NCI-H146 treated with DMSO at 0.1 percent for 48 hours (cell line): ENCODE data around the gene GFER.
"Not testable (repeated sequence)": the region's sequence is repeated elsewhere in the genome, so short reads cannot be mapped to it uniquely, and the experiment has no call there.

ENCODE experiments used
- DNase-seq: peaks from one replicate; lab custom pipeline; 2025; ENCODE audit not compliant: unreplicated experiment; lab: John Stamatoyannopoulos, UW

GFER gene

GRCh38 chr16:1957434-1958142 is 26.4 kb upstream of the GFER start:
- DNase-seq: not testable (repeated sequence)

- DNase-seq: not testable (repeated sequence)
Observed at GRCh38 chr16:1958143-1958491, 25.9 kb upstream of the GFER start.

GRCh38 chr16:1958715-1959268 is 25.2 kb upstream of the GFER start:
- no peak for DNase-seq

- DNase-seq: peak; percentile 62
Observed at GRCh38 chr16:1959269-1960039, 24.5 kb upstream of the GFER start, which contains the start of gene NDUFB10. Gene NDUFB10 (plus strand): TSS chr16:1959538. CDS start chr16:1959625, 87 bp downstream.

GRCh38 chr16:1960665-1961630 is 23.0 kb upstream of the GFER start:
- DNase-seq: no peak

GRCh38 chr16:1961651-1962067 is 22.3 kb upstream of the GFER start:
- peak; percentile 6 for DNase-seq

- DNase-seq: not testable (repeated sequence)
Observed at GRCh38 chr16:1962161-1963153, 21.5 kb upstream of the GFER start.

GRCh38 chr16:1963806-1964505 is 20.0 kb upstream of the GFER start:
- DNase-seq: no peak

- DNase-seq: peak; percentile 98
Observed at GRCh38 chr16:1964506-1965395, 19.2 kb upstream of the GFER start, which contains the start of gene RPS2. Gene RPS2 (minus strand): TSS chr16:1964826. CDS start chr16:1964625, 201 bp downstream.

- no peak for DNase-seq
Observed at GRCh38 chr16:1965396-1966001, 18.5 kb upstream of the GFER start.

- DNase-seq: no peak
Observed at GRCh38 chr16:1966460-1966859, 17.5 kb upstream of the GFER start, which contains the start of gene RNF151. Gene RNF151 (plus strand): TSS chr16:1966856. CDS start chr16:1966882, 26 bp downstream.

GRCh38 chr16:1968146-1968953 is 15.6 kb upstream of the GFER start:
- no peak for DNase-seq

- peak; percentile 91 for DNase-seq
Observed at GRCh38 chr16:1971796-1972489, 12.1 kb upstream of the GFER start, which contains the start of gene TBL3. Gene TBL3 (plus strand): TSS chr16:1972053. CDS start chr16:1972165, 112 bp downstream.

GRCh38 chr16:1972490-1972877 is 11.5 kb upstream of the GFER start:
- no peak for DNase-seq

- DNase-seq: no peak
Observed at GRCh38 chr16:1973461-1974156, 10.4 kb upstream of the GFER start.
